WTC11 (cell line): ENCODE measurements around the gene UQCRFS1. TPM values are rescaled to one million over a fixed set of nuclear protein-coding genes. Genes with fewer than 3 reads are reported as not detected.

ENCODE experiments used
- ATAC-seq: fragments of 200-7000 bp; cut with Tn5 transposase; 2 replicates; pipeline ENCODE4 v1.10.0; 2021; ENCODE audit warnings: mild to moderate bottlenecking, moderate library complexity
- CTCF ChIA-PET: fragments of 300-600 bp; sonication (Branson Sonifier 250); formaldehyde crosslinking; loops from one replicate; lab custom pipeline; 2021; ENCODE audit warnings: antibody characterized with exemption; lab: Charles Lee
- POLR2A ChIA-PET: fragments of 350-600 bp; sonication (Branson Sonifier 250); formaldehyde crosslinking; loops from one replicate; lab custom pipeline; 2021; ENCODE audit warnings: antibody characterized with exemption; lab: Charles Lee
- DNase-seq: peaks from one replicate; pipeline ENCODE4 v3.0.0; 2021; ENCODE audit warnings: low spot score
- H3K27ac Mint-ChIP-seq: 2 replicates; pipeline ENCODE4 v1.8.0; 2021; ENCODE audit warnings: mixed read lengths
- H3K27me3 Mint-ChIP-seq: 2 replicates; pipeline ENCODE4 v1.8.0; 2021; ENCODE audit warnings: low read depth, mild to moderate bottlenecking, moderate library complexity, mixed read lengths
- H3K36me3 Mint-ChIP-seq: 2 replicates; pipeline ENCODE4 v1.8.0; 2021; ENCODE audit warnings: mixed read lengths
- H3K4me1 Mint-ChIP-seq: 2 replicates; pipeline ENCODE4 v1.8.0; 2022; ENCODE audit warnings: mixed read lengths
- H3K4me3 Mint-ChIP-seq: 2 replicates; pipeline ENCODE4 v1.8.0; 2021; ENCODE audit warnings: mild to moderate bottlenecking, moderate library complexity, mixed read lengths
- H3K9me3 Mint-ChIP-seq: 2 replicates; pipeline ENCODE4 v1.8.0; 2021; ENCODE audit warnings: mixed read lengths
- ATF3 ChIP-seq: sonication (generic); formaldehyde crosslinking; conservative IDR thresholded peaks from 2 replicates; pipeline ENCODE4 v1.8.1; 2022; ENCODE audit warnings: mild to moderate bottlenecking, missing genetic modification reagents
- CBFB ChIP-seq: sonication (generic); formaldehyde crosslinking; IDR thresholded peaks from 2 replicates; pipeline ENCODE4 v1.8.1; 2022; ENCODE audit warnings: mild to moderate bottlenecking, low read depth, missing genetic modification reagents
- CDX4 ChIP-seq: fragments of 250-450 bp; sonication (Bioruptor Pico); IDR thresholded peaks from 2 replicates; pipeline ENCODE4 v1.9.0; 2021; ENCODE audit warnings: moderate library complexity, mild to moderate bottlenecking, inconsistent platforms, borderline replicate concordance
- CREB1 ChIP-seq: sonication (generic); formaldehyde crosslinking; IDR thresholded peaks from 2 replicates; pipeline ENCODE4 v1.8.0; 2023; ENCODE audit warnings: mild to moderate bottlenecking, missing genetic modification reagents
- E2F1 ChIP-seq: sonication (generic); formaldehyde crosslinking; IDR thresholded peaks from 2 replicates; pipeline ENCODE4 v1.8.0; 2022; ENCODE audit warnings: mild to moderate bottlenecking, missing genetic modification reagents
- E2F4 ChIP-seq: sonication (generic); formaldehyde crosslinking; IDR thresholded peaks from 2 replicates; pipeline ENCODE4 v1.8.1; 2022; ENCODE audit warnings: low read depth, mild to moderate bottlenecking, moderate library complexity, missing genetic modification reagents, borderline replicate concordance
- E2F5 ChIP-seq: sonication (generic); formaldehyde crosslinking; IDR thresholded peaks from 2 replicates; pipeline ENCODE4 v1.8.1; 2022; ENCODE audit warnings: mild to moderate bottlenecking, moderate library complexity, missing genetic modification reagents
- ETV6 ChIP-seq: sonication (generic); formaldehyde crosslinking; IDR thresholded peaks from 2 replicates; pipeline ENCODE4 v1.8.1; 2022; ENCODE audit warnings: mild to moderate bottlenecking, missing genetic modification reagents
- FOXK1 ChIP-seq: sonication (generic); formaldehyde crosslinking; IDR thresholded peaks from 2 replicates; pipeline ENCODE4 v1.8.0; 2022; ENCODE audit warnings: mild to moderate bottlenecking, moderate library complexity, missing genetic modification reagents
- FOXP1 ChIP-seq: sonication (generic); formaldehyde crosslinking; IDR thresholded peaks from 2 replicates; pipeline ENCODE4 v1.8.0; 2022; ENCODE audit warnings: missing genetic modification reagents, mild to moderate bottlenecking, moderate library complexity, borderline replicate concordance
- HMGA2 ChIP-seq: fragments of 250-450 bp; sonication (Bioruptor Pico); IDR thresholded peaks from 2 replicates; pipeline ENCODE4 v1.4.0; 2021; ENCODE audit warnings: mild to moderate bottlenecking, moderate library complexity
- IRF2 ChIP-seq: sonication (generic); formaldehyde crosslinking; IDR thresholded peaks from 2 replicates; pipeline ENCODE4 v1.8.0; 2022; ENCODE audit warnings: low read depth, missing genetic modification reagents, borderline replicate concordance
- JUN ChIP-seq: sonication (generic); formaldehyde crosslinking; IDR thresholded peaks from 2 replicates; pipeline ENCODE4 v1.8.0; 2023; ENCODE audit warnings: mild to moderate bottlenecking, missing genetic modification reagents
- KAT7 ChIP-seq: sonication (generic); formaldehyde crosslinking; IDR thresholded peaks from 2 replicates; pipeline ENCODE4 v1.8.1; 2023; ENCODE audit warnings: missing genetic modification reagents, mild to moderate bottlenecking, borderline replicate concordance
- MLX ChIP-seq: sonication (generic); formaldehyde crosslinking; IDR thresholded peaks from 2 replicates; pipeline ENCODE4 v1.8.1; 2023; ENCODE audit warnings: mild to moderate bottlenecking, missing genetic modification reagents, moderate library complexity
- NFE2L1 ChIP-seq: sonication (generic); formaldehyde crosslinking; IDR thresholded peaks from 2 replicates; pipeline ENCODE4 v1.8.1; 2023; ENCODE audit warnings: missing genetic modification reagents
- NFYB ChIP-seq: sonication (generic); formaldehyde crosslinking; conservative IDR thresholded peaks from 2 replicates; pipeline ENCODE4 v1.8.0; 2022; ENCODE audit warnings: low read depth, missing genetic modification reagents
- OVOL2 ChIP-seq: fragments of 250-450 bp; sonication (Bioruptor Pico); IDR thresholded peaks from 2 replicates; pipeline ENCODE4 v1.9.0; 2021; ENCODE audit warnings: mild to moderate bottlenecking, borderline replicate concordance
- RELA ChIP-seq: sonication (generic); formaldehyde crosslinking; IDR thresholded peaks from 2 replicates; pipeline ENCODE4 v1.8.1; 2022; ENCODE audit warnings: missing genetic modification reagents, mild to moderate bottlenecking, borderline replicate concordance
- ZNF317 ChIP-seq: sonication (generic); formaldehyde crosslinking; IDR thresholded peaks from 2 replicates; pipeline ENCODE4 v1.8.1; 2023; ENCODE audit warnings: low read depth, mild to moderate bottlenecking, moderate library complexity, missing genetic modification reagents, borderline replicate concordance
- ZNF425 ChIP-seq: fragments of 250-450 bp; sonication (Bioruptor Pico); conservative IDR thresholded peaks from 2 replicates; pipeline ENCODE4 v1.9.0; 2021; ENCODE audit warnings: mild to moderate bottlenecking
- ZSCAN18 ChIP-seq: fragments of 250-450 bp; sonication (Bioruptor Pico); IDR thresholded peaks from 2 replicates; pipeline ENCODE4 v2.1.2; 2022; ENCODE audit warnings: mild to moderate bottlenecking, moderate library complexity
- total RNA-seq: library from RNA; stranded (reverse); gene quantifications from 3 replicates; pipeline ENCODE4 v1.2.3, GENCODE V29; 2021
- TF ChIP-seq, protein P1 (sequence below): fragments of 250-450 bp; sonication (Bioruptor Pico); IDR thresholded peaks from 2 replicates; pipeline ENCODE4 v1.9.0; 2021; ENCODE audit warnings: mild to moderate bottlenecking

The UQCRFS1 gene
- total RNA-seq, 1 experiment from 2014 or later: 58.2 TPM

DNA sequence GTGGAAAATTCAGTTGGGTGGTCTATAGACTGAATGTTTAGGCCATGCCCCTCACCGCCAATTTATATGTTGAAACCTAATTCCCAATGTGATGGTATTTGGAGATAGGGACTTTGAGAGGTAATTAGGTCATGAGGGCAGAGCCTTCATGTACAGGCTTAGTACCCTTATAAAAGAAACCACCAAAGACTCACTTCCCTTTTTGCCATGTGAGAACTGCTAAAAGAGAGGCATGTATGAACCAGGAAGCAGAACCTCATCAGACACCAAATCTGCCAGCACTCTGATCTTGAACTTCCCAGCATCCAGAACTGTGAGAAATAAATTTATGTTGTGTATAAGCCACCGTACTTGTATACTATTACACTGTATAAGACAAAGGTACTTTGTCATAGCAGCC is 40.6 kb downstream of the UQCRFS1 start:
- H3K9me3 Mint-ChIP-seq: peaks cover 51% of the 10 kb centered on the region
- TF ChIP-seq E2F1 (CRISPR knock-in tag): no peak
- no peak for TF ChIP-seq ZNF425 (CRISPR knock-in tag)
- TF ChIP-seq NFE2L1: no peak
- no peak for TF ChIP-seq ETV6 (CRISPR knock-in tag)
- TF ChIP-seq CBFB: no peak
- TF ChIP-seq MLX (CRISPR knock-in tag): no peak
- TF ChIP-seq ZNF317: no peak
- TF ChIP-seq E2F4: no peak
- TF ChIP-seq FOXP1 (CRISPR knock-in tag): no peak
- no peak for TF ChIP-seq HMGA2 (CRISPR knock-in tag)
- TF ChIP-seq, protein P1, sequence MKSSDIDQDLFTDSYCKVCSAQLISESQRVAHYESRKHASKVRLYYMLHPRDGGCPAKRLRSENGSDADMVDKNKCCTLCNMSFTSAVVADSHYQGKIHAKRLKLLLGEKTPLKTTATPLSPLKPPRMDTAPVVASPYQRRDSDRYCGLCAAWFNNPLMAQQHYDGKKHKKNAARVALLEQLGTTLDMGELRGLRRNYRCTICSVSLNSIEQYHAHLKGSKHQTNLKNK (CRISPR knock-in tag): no peak
- no peak for TF ChIP-seq JUN (CRISPR knock-in tag)
- peaks cover 5% of the 10 kb centered on the region for H3K27me3 Mint-ChIP-seq
- H3K36me3 Mint-ChIP-seq: peaks cover 18% of the 10 kb centered on the region
- DNase-seq: no peak
- H3K4me1 Mint-ChIP-seq: no peaks in the 10 kb centered on the region
- H3K27ac Mint-ChIP-seq: no peak overlapping the region
- ChIA-PET POLR2A (no interaction called here), CTCF (no interaction called here)
- ATAC-seq: no peak
- no peak overlapping the region for H3K4me3 Mint-ChIP-seq

DNA sequence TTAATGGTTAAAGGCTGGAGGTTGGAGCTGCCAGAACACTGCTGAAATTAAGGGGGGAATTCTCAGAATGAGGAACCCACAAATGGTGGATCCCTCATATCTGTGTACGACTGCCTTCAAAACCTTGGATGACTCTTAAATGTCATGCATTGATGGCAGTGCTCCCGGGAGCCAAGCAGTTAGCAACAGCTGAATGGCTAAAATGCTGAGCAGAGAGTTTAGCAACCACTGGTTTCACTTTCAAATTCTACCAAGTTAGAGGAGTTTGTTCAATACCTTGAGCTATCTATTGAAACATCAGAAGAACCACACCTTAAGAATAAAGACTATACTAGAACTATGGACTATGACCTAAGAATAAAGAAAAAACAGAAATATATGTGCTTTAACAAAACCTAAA is 41.4 kb downstream of the UQCRFS1 start:
- CTCF ChIA-PET: no interaction called here
- no peak for ATAC-seq
- POLR2A ChIA-PET: no interaction called here

DNA sequence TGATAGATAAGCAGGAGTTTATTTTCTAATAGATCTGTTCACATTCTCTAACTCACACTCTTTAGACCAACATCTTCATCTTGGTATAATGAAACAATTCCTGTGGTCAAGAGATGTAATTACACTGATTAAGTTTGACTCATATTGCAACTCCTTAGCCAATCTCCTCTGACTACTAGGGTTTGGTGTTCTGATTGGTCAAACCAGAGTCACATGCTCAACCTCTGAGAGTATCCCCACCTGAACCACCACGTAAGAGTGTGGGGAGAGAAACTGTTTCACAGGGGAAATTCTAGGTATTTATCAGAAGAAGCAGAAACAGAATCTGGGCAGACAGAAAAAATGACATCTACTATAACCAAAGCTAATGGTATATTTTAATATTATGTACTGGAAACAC is 42.4 kb downstream of the UQCRFS1 start:
- ChIA-PET POLR2A (no interaction called here), CTCF (no interaction called here)
- Mint-ChIP-seq H3K4me3 (no peak overlapping the region), H3K9me3 (peaks cover 34% of the 10 kb centered on the region), H3K27me3 (peaks cover 2% of the 10 kb centered on the region), H3K36me3 (peaks cover 4% of the 10 kb centered on the region; the same call in 1 of the 2 replicates), H3K4me1 (no peaks in the 10 kb centered on the region), H3K27ac (no peak overlapping the region)
- ATAC-seq: no peak
- no peak for DNase-seq
- no peak for TF ChIP-seq IRF2
- no peak for TF ChIP-seq FOXK1 (CRISPR knock-in tag)
- TF ChIP-seq FOXP1 (CRISPR knock-in tag): no peak
- TF ChIP-seq NFYB (CRISPR knock-in tag): no peak
- TF ChIP-seq ZSCAN18 (CRISPR knock-in tag): no peak
- no peak for TF ChIP-seq ATF3 (CRISPR knock-in tag)
- TF ChIP-seq CDX4 (CRISPR knock-in tag): no peak
- TF ChIP-seq E2F5 (CRISPR knock-in tag): no peak
- TF ChIP-seq OVOL2 (CRISPR knock-in tag): no peak

More for the DNA sequence above, 41.4 kb downstream of the UQCRFS1 start:
- peaks cover 43% of the 10 kb centered on the region for H3K9me3 Mint-ChIP-seq
- no peaks in the 10 kb centered on the region for H3K4me1 Mint-ChIP-seq
- H3K36me3 Mint-ChIP-seq: peaks cover 12% of the 10 kb centered on the region
- H3K27ac Mint-ChIP-seq: no peak overlapping the region
- H3K4me3 Mint-ChIP-seq: no peak overlapping the region
- no peaks in the 10 kb centered on the region; the same call in none of the 2 replicates for H3K27me3 Mint-ChIP-seq
- TF ChIP-seq E2F4 (no peak), CREB1 (CRISPR knock-in tag) (no peak), KAT7 (CRISPR knock-in tag) (no peak), RELA (CRISPR knock-in tag) (no peak)
- TF ChIP-seq, all 79 proteins: peak for 0
- DNase-seq: no peak
